MM.1S (cell line): ENCODE measurements around the gene PERM1.

ENCODE experiments used
- EZH2 ChIP-seq: fragments of 300-600 bp; sonication (generic); optimal IDR thresholded peaks from 2 replicates; pipeline ENCODE3; 2017; ENCODE audit warnings: low read depth, mild to moderate bottlenecking, antibody characterized with exemption, low read length, mixed read lengths
- EZH2phosphoT487 ChIP-seq: fragments of 300-600 bp; sonication (generic); IDR thresholded peaks from 2 replicates; pipeline ENCODE4 v1.6.1; 2018; ENCODE audit warnings: antibody characterized with exemption, low read length
- TF ChIP-seq, protein P1 (sequence below): fragments of 300-600 bp; sonication (generic); IDR thresholded peaks from 2 replicates; pipeline ENCODE4 v1.5.1; 2016; ENCODE audit warnings: antibody characterized with exemption, low read length, mixed read lengths

- TF ChIP-seq, protein P1, sequence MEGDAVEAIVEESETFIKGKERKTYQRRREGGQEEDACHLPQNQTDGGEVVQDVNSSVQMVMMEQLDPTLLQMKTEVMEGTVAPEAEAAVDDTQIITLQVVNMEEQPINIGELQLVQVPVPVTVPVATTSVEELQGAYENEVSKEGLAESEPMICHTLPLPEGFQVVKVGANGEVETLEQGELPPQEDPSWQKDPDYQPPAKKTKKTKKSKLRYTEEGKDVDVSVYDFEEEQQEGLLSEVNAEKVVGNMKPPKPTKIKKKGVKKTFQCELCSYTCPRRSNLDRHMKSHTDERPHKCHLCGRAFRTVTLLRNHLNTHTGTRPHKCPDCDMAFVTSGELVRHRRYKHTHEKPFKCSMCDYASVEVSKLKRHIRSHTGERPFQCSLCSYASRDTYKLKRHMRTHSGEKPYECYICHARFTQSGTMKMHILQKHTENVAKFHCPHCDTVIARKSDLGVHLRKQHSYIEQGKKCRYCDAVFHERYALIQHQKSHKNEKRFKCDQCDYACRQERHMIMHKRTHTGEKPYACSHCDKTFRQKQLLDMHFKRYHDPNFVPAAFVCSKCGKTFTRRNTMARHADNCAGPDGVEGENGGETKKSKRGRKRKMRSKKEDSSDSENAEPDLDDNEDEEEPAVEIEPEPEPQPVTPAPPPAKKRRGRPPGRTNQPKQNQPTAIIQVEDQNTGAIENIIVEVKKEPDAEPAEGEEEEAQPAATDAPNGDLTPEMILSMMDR = no peak
- no peak for TF ChIP-seq EZH2phosphoT487
- no peak for TF ChIP-seq EZH2
Observed at GRCh38 chr1:991895-992294, 10.0 kb upstream of the PERM1 start.
